Measurements from ENCODE around the gene MALRD1. TPM values are rescaled to one million over a fixed set of nuclear protein-coding genes. Genes with fewer than 3 reads are reported as not detected.

The MALRD1 gene
- total RNA-seq, 1 donor from 2014 or later: 7.0 TPM

GRCh38 chr10:19707376-19707775, 658.8 kb downstream of the MALRD1 start:
- Histone ChIP-seq H3K4me1 (no peaks in the 10 kb centered on the region), H3K27me3 (no peaks in the 10 kb centered on the region), H3K4me3 (no peak overlapping the region), H3K27ac (no peak overlapping the region), H3K9me3 (no peaks in the 10 kb centered on the region), H3K36me3 (no peaks in the 10 kb centered on the region)
- intact Hi-C loops (cut with DNase I): no loop called here
- ATAC-seq (no peak), DNase-seq (no peak)
- TF ChIP-seq CTCF (IDR thresholded peaks at IDR 0.05): no peak

- Histone ChIP-seq H3K27me3 (no peaks in the 10 kb centered on the region), H3K36me3 (no peaks in the 10 kb centered on the region), H3K27ac (no peak overlapping the region), H3K4me3 (no peak overlapping the region), H3K9me3 (no peaks in the 10 kb centered on the region), H3K4me1 (no peaks in the 10 kb centered on the region)
- no peak for TF ChIP-seq CTCF (IDR thresholded peaks at IDR 0.05)
- no peak for ATAC-seq
- DNase-seq: no peak
- intact Hi-C loops (cut with DNase I): no loop called here
Observed at GRCh38 chr10:19708031-19708430, 659.4 kb downstream of the MALRD1 start.

GRCh38 chr10:19710600-19710999, 662.0 kb downstream of the MALRD1 start:
- Histone ChIP-seq H3K9me3 (no peaks in the 10 kb centered on the region), H3K27ac (no peak overlapping the region), H3K36me3 (no peaks in the 10 kb centered on the region), H3K27me3 (no peaks in the 10 kb centered on the region), H3K4me3 (no peak overlapping the region), H3K4me1 (no peaks in the 10 kb centered on the region)
- TF ChIP-seq CTCF (IDR thresholded peaks at IDR 0.05): no peak
- ATAC-seq: no peak
- no peak for DNase-seq
- intact Hi-C loops (cut with DNase I): no loop called here

GRCh38 chr10:19713159-19713558, 664.6 kb downstream of the MALRD1 start:
- Histone ChIP-seq H3K9me3 (no peaks in the 10 kb centered on the region), H3K27ac (no peak overlapping the region), H3K27me3 (no peaks in the 10 kb centered on the region), H3K4me3 (no peak overlapping the region), H3K36me3 (no peaks in the 10 kb centered on the region), H3K4me1 (no peaks in the 10 kb centered on the region)
- TF ChIP-seq CTCF (IDR thresholded peaks at IDR 0.05): no peak
- DNase-seq (no peak), ATAC-seq (no peak)
- intact Hi-C loops (cut with DNase I): no loop called here

- H3K4me3 ChIP-seq: no peak overlapping the region
- TF ChIP-seq CTCF (IDR thresholded peaks at IDR 0.05): no peak
- intact Hi-C loops (cut with DNase I): no loop called here
- no peak for DNase-seq
- ATAC-seq: no peak
- H3K9me3 ChIP-seq: no peaks in the 10 kb centered on the region
- no peaks in the 10 kb centered on the region for H3K36me3 ChIP-seq
- H3K4me1 ChIP-seq: no peaks in the 10 kb centered on the region
- H3K27me3 ChIP-seq: no peaks in the 10 kb centered on the region
- H3K27ac ChIP-seq: no peak overlapping the region
Observed at GRCh38 chr10:19713800-19714525, 665.4 kb downstream of the MALRD1 start.

- no peak for TF ChIP-seq CTCF (IDR thresholded peaks at IDR 0.05)
- H3K4me3 ChIP-seq: no peak overlapping the region
- H3K36me3 ChIP-seq: no peaks in the 10 kb centered on the region
- H3K27ac ChIP-seq: peak overlapping the region; percentile 20
- H3K9me3 ChIP-seq: no peaks in the 10 kb centered on the region
- H3K27me3 ChIP-seq: no peaks in the 10 kb centered on the region
- DNase-seq: no peak
- H3K4me1 ChIP-seq: no peaks in the 10 kb centered on the region
- peak; percentile 27 for ATAC-seq
- intact Hi-C loops (cut with DNase I): no loop called here
Observed at GRCh38 chr10:19719284-19719683, 670.7 kb downstream of the MALRD1 start.
